ENCODE data around the gene WSB1.

DNA sequence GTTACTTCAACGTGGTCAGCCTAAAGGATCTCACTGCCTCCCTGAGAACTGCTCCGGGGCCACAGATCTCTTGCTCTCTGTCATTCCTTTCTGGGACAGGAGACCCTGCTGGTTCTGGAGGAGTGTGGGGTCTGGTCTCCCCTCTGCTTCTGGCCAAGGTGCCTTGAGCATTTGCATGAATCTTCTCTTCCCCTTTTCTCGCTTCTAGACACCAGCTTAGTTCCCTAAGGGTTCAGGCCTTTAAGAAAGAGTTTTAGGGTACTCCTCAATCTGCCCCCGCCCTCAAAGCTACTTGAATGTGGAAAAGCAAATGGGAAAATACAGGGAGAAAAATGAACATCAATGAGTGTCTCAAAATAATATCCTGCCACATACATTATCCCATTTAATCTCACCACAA is 48.1 kb downstream of the WSB1 start:
- TF ChIP-seq POLR2A (IDR thresholded peaks at IDR 0.05; ENCODE audit: low read length) = no peak
- TF ChIP-seq, protein P1, sequence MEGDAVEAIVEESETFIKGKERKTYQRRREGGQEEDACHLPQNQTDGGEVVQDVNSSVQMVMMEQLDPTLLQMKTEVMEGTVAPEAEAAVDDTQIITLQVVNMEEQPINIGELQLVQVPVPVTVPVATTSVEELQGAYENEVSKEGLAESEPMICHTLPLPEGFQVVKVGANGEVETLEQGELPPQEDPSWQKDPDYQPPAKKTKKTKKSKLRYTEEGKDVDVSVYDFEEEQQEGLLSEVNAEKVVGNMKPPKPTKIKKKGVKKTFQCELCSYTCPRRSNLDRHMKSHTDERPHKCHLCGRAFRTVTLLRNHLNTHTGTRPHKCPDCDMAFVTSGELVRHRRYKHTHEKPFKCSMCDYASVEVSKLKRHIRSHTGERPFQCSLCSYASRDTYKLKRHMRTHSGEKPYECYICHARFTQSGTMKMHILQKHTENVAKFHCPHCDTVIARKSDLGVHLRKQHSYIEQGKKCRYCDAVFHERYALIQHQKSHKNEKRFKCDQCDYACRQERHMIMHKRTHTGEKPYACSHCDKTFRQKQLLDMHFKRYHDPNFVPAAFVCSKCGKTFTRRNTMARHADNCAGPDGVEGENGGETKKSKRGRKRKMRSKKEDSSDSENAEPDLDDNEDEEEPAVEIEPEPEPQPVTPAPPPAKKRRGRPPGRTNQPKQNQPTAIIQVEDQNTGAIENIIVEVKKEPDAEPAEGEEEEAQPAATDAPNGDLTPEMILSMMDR (IDR thresholded peaks at IDR 0.05) = no peak
